Keratinocyte (primary cell): ENCODE data around the gene CTIF. TPM values are rescaled to one million over a fixed set of nuclear protein-coding genes. Genes with fewer than 3 reads are reported as not detected.

Source experiments
- DNase-seq: peaks from one replicate; pipeline ENCODE4 v3.0.0-alpha.2; 2011; ENCODE audit warnings: low read depth, missing footprints, low spot score
- FAIRE-seq: peaks from 2 replicates; lab custom pipeline; 2011; peaks lifted over from hg19 to GRCh38; lab: Jason Lieb, UNC
- H2AFZ ChIP-seq: 2 replicates; pipeline ENCODE4 v1.6.0; 2012; ENCODE audit warnings: low read length, control low read depth, inconsistent platforms; ENCODE audit not compliant: control insufficient read depth
- H3K27ac ChIP-seq: 2 replicates; pipeline ENCODE4 v1.5.1; 2011; ENCODE audit warnings: low read length; ENCODE audit not compliant: control insufficient read depth, insufficient read depth
- H3K27me3 ChIP-seq: 3 replicates; pipeline ENCODE4 v1.6.0; 2011; ENCODE audit warnings: low read length; ENCODE audit not compliant: control insufficient read depth, insufficient read depth; ENCODE audit errors: extremely low read depth
- H3K36me3 ChIP-seq, 2 experiments: 2 replicates in 1 of 2; 3 replicates in 1 of 2; pipeline ENCODE4 v1.5.1; 2011; ENCODE audit warnings: low read length in 2 of 2, mild to moderate bottlenecking in 1 of 2; ENCODE audit not compliant: control insufficient read depth in 2 of 2, insufficient read depth in 2 of 2; ENCODE audit errors: extremely low read depth in 1 of 2
- H3K4me1 ChIP-seq: 3 replicates; pipeline ENCODE4 v1.5.1; 2011; ENCODE audit warnings: low read length; ENCODE audit not compliant: control insufficient read depth, insufficient read depth; ENCODE audit errors: extremely low read depth
- H3K4me2 ChIP-seq: 3 replicates; pipeline ENCODE4 v1.6.0; 2011; ENCODE audit warnings: low read depth, low read length; ENCODE audit not compliant: control insufficient read depth, insufficient read depth; ENCODE audit errors: extremely low read depth
- H3K4me3 ChIP-seq, 3 experiments: fragments of 200-600 bp in 1 of 3; sonication (generic) in 1 of 3; 2 replicates in 2 of 3; 3 replicates in 1 of 3; pipeline ENCODE4 v1.5.1; 2011 to 2016; ENCODE audit warnings: low read length in 3 of 3, mild to moderate bottlenecking in 3 of 3, control low read depth in 2 of 3, inconsistent platforms in 1 of 3, low read depth in 1 of 3, mixed read lengths in 1 of 3, mixed run types in 1 of 3, moderate library complexity in 1 of 3; ENCODE audit not compliant: control insufficient read depth in 2 of 3, insufficient read depth in 2 of 3; ENCODE audit errors: extremely low read depth in 1 of 3
- H3K79me2 ChIP-seq: 2 replicates; pipeline ENCODE4 v1.6.0; 2012; ENCODE audit warnings: low read length; ENCODE audit not compliant: control insufficient read depth, insufficient read depth
- H3K9ac ChIP-seq: 3 replicates; pipeline ENCODE4 v1.6.0; 2011; ENCODE audit warnings: low read length; ENCODE audit not compliant: control insufficient read depth, insufficient read depth; ENCODE audit errors: extremely low read depth
- H3K9me1 ChIP-seq: 3 replicates; pipeline ENCODE4 v1.6.0; 2011; ENCODE audit warnings: low read length; ENCODE audit not compliant: control insufficient read depth, insufficient read depth; ENCODE audit errors: extremely low read depth
- H3K9me3 ChIP-seq: 2 replicates; pipeline ENCODE4 v1.5.1; 2012; ENCODE audit warnings: low read depth, low read length; ENCODE audit not compliant: control insufficient read depth
- H4K20me1 ChIP-seq: 3 replicates; pipeline ENCODE4 v1.6.0; 2011; ENCODE audit warnings: low read length; ENCODE audit not compliant: control insufficient read depth, insufficient read depth; ENCODE audit errors: extremely low read depth
- CTCF ChIP-seq, 3 experiments: IDR thresholded peaks in 1 of 3; conservative IDR thresholded peaks in 1 of 3; optimal IDR thresholded peaks in 1 of 3; 2 replicates in 2 of 3; 3 replicates in 1 of 3; pipeline versions ENCODE3 to v1.5.1; 2011; ENCODE audit warnings: low read length in 3 of 3, mild to moderate bottlenecking in 3 of 3, moderate library complexity in 2 of 3, control low read depth in 1 of 3, inconsistent platforms in 1 of 3; ENCODE audit not compliant: insufficient read depth in 2 of 3; ENCODE audit errors: extremely low read depth in 1 of 3
- EZH2 ChIP-seq: IDR thresholded peaks from one replicate; pipeline ENCODE4 v1.6.1; 2012; ENCODE audit warnings: inconsistent platforms, mild to moderate bottlenecking, low read length, moderate library complexity
- dilution Hi-C: fragments of 300-500 bp; cut with MboI; formaldehyde crosslinking; loops from one replicate; pipeline ENCODE4 v1.7.0; 2020; ENCODE audit warnings: low sequenced_read_pairs; ENCODE audit not compliant: extremely low pct_ligation_motif_present
- polyA plus RNA-seq, 5 experiments: library from polyadenylated mRNA; depleted of rRNA in 3 of 5; stranded (reverse) in 3 of 5; stranded (forward) in 1 of 5; unstranded in 1 of 5; fragments of >200 nt; gene quantifications; 1 replicate in 1 of 5; 2 replicates in 3 of 5; 3 replicates in 1 of 5; pipeline versions ENCODE4 v1.2.1 to v1.2.3, GENCODE V29; 2011 to 2012; ENCODE audit warnings: missing spikeins in 2 of 5, low read depth in 1 of 5, low replicate concordance in 1 of 5

The CTIF gene
- polyA plus RNA-seq, 1 donor (not counting 4 experiments of a cell fraction or from before 2014, with no cell fraction given), result 15.0 TPM

GRCh38 chr18:48754559-48754958 lies 215.7 kb downstream of the CTIF start:
- H3K36me3 ChIP-seq, result peaks cover 5 to 8% of the 10 kb centered on the region in 2 experiments
- no peak overlapping the region for H2AFZ ChIP-seq
- H3K4me2 ChIP-seq, result no peak overlapping the region
- no peaks in the 10 kb centered on the region for H3K9me3 ChIP-seq
- H3K27ac ChIP-seq, result no peak overlapping the region
- H3K9ac ChIP-seq, result no peak overlapping the region
- dilution Hi-C loops, result no loop called here
- TF ChIP-seq EZH2, result no peak
- no peak for TF ChIP-seq CTCF (optimal IDR thresholded peaks at IDR 0.05 in 1 of 3, IDR thresholded peaks at IDR 0.05 in 1 of 3, conservative IDR thresholded peaks at IDR 0.05 in 1 of 3; ENCODE audit: extremely low read depth in 1 of 3, insufficient read depth in 2 of 3, low read length in 3 of 3)
- no peak overlapping the region for H3K4me3 ChIP-seq
- peaks cover 7% of the 10 kb centered on the region for H3K4me1 ChIP-seq
- DNase-seq (no peak), FAIRE-seq (no peak)
- no peaks in the 10 kb centered on the region for H4K20me1 ChIP-seq
- no peaks in the 10 kb centered on the region for H3K9me1 ChIP-seq
- H3K79me2 ChIP-seq, result no peaks in the 10 kb centered on the region
- H3K27me3 ChIP-seq, result no peaks in the 10 kb centered on the region

- peaks cover 5 to 10% of the 10 kb centered on the region in 2 experiments for H3K36me3 ChIP-seq
- H3K4me2 ChIP-seq, result no peak overlapping the region
- dilution Hi-C loops, result no loop called here
- no peak for FAIRE-seq
- TF ChIP-seq EZH2, result no peak
- no peak for TF ChIP-seq CTCF (optimal IDR thresholded peaks at IDR 0.05 in 1 of 3, IDR thresholded peaks at IDR 0.05 in 1 of 3, conservative IDR thresholded peaks at IDR 0.05 in 1 of 3; ENCODE audit: extremely low read depth in 1 of 3, insufficient read depth in 2 of 3, low read length in 3 of 3)
- H3K4me1 ChIP-seq, result peaks cover 2% of the 10 kb centered on the region
- H3K9me1 ChIP-seq, result no peaks in the 10 kb centered on the region
- no peaks in the 10 kb centered on the region for H3K9me3 ChIP-seq
- no peak for DNase-seq
- no peak overlapping the region for H2AFZ ChIP-seq
- H3K9ac ChIP-seq, result no peak overlapping the region
- H3K27me3 ChIP-seq, result no peaks in the 10 kb centered on the region
- H3K27ac ChIP-seq, result no peak overlapping the region
- no peak overlapping the region for H3K4me3 ChIP-seq
- no peaks in the 10 kb centered on the region for H3K79me2 ChIP-seq
- no peaks in the 10 kb centered on the region for H4K20me1 ChIP-seq
These were observed 216.2 kb downstream of the CTIF start for GRCh38 chr18:48754993-48755473.
